H1 (cell line): Measurements from ENCODE around the gene CFAP206. TPM values are rescaled to one million over a fixed set of nuclear protein-coding genes. Genes with fewer than 3 reads are reported as not detected.

ENCODE experiments used
- CTCF ChIA-PET: fragments of 300-600 bp; sonication (Branson Sonifier 250); formaldehyde crosslinking; loops from one replicate; lab custom pipeline; 2021; ENCODE audit not compliant: partially characterized antibody; lab: Charles Lee
- POLR2A ChIA-PET: fragments of 300-600 bp; sonication (Branson Sonifier 250); formaldehyde crosslinking; loops from one replicate; lab custom pipeline; 2021; ENCODE audit warnings: inconsistent platforms; ENCODE audit not compliant: partially characterized antibody; lab: Charles Lee
- DNase-seq, 2 experiments: peaks; one replicate each; pipeline versions ENCODE4 v3.0.0 to v3.0.0-alpha.2; 2010 to 2022; ENCODE audit warnings: low spot score in 2 of 2, low read depth in 1 of 2, mixed read lengths in 1 of 2
- FAIRE-seq: peaks from 2 replicates; lab custom pipeline; 2011; peaks lifted over from hg19 to GRCh38; lab: Jason Lieb, UNC
- H2AFZ ChIP-seq: 2 replicates; pipeline ENCODE4 v1.8.1; 2012; ENCODE audit warnings: low read length, inconsistent platforms
- H2AK5ac ChIP-seq: 2 replicates; pipeline ENCODE4 v1.6.1; 2013; ENCODE audit warnings: low read depth, low read length
- H2BK120ac ChIP-seq: replicated peaks from 2 replicates; pipeline ENCODE3; 2013; ENCODE audit warnings: low read depth, low read length, inconsistent platforms
- H2BK12ac ChIP-seq: 2 replicates; pipeline ENCODE4 v1.6.1; 2013; ENCODE audit warnings: low read depth, low read length
- H2BK15ac ChIP-seq: 2 replicates; pipeline ENCODE4 v1.6.1; 2013; ENCODE audit warnings: low read length
- H2BK20ac ChIP-seq: 2 replicates; pipeline ENCODE4 v1.6.1; 2013; ENCODE audit warnings: low read length
- H2BK5ac ChIP-seq: 2 replicates; pipeline ENCODE4 v1.6.1; 2013; ENCODE audit warnings: low read depth, low read length
- H3K14ac ChIP-seq: 2 replicates; pipeline ENCODE4 v1.6.1; 2013; ENCODE audit warnings: inconsistent platforms; ENCODE audit not compliant: insufficient read length
- H3K18ac ChIP-seq: 2 replicates; pipeline ENCODE4 v1.6.1; 2013; ENCODE audit warnings: low read length; ENCODE audit errors: extremely low read depth
- H3K23ac ChIP-seq: 2 replicates; pipeline ENCODE4 v1.6.1; 2013; ENCODE audit warnings: inconsistent platforms; ENCODE audit not compliant: insufficient read length
- H3K23me2 ChIP-seq: 2 replicates; pipeline ENCODE4 v1.6.1; 2013; ENCODE audit warnings: low read depth, low read length
- H3K27ac ChIP-seq: 2 replicates; pipeline ENCODE4 v1.6.1; 2011; ENCODE audit warnings: low read depth, low read length, inconsistent platforms
- H3K27me3 ChIP-seq, 4 experiments: replicated peaks in 1 of 4; 1 replicate in 1 of 4; 2 replicates in 3 of 4; pipeline versions ENCODE4 v1.6.1 to v1.8.1; 2011 to 2013; ENCODE audit warnings: low read length in 3 of 4, mild to moderate bottlenecking in 3 of 4, inconsistent platforms in 2 of 4, mixed read lengths in 2 of 4, moderate library complexity in 1 of 4; ENCODE audit not compliant: control insufficient read depth in 3 of 4, insufficient read depth in 3 of 4; ENCODE audit errors: extremely low read depth in 1 of 4
- H3K36me3 ChIP-seq, 4 experiments: 2 replicates each; pipeline versions ENCODE4 v1.6.1 to v1.8.1; 2011 to 2013; ENCODE audit warnings: mild to moderate bottlenecking in 4 of 4, low read length in 3 of 4, moderate library complexity in 2 of 4, control low read depth in 1 of 4, inconsistent platforms in 1 of 4; ENCODE audit not compliant: insufficient read depth in 4 of 4, control insufficient read depth in 2 of 4
- H3K4ac ChIP-seq: replicated peaks from 2 replicates; pipeline ENCODE3; 2013; ENCODE audit warnings: low read length, low read depth, mixed read lengths, inconsistent platforms; ENCODE audit not compliant: insufficient read length
- H3K4me1 ChIP-seq, 4 experiments: replicated peaks in 1 of 4; 1 replicate in 1 of 4; 2 replicates in 3 of 4; pipeline versions ENCODE4 v1.6.1 to v1.8.1; 2011 to 2013; ENCODE audit warnings: low read length in 3 of 4, inconsistent platforms in 2 of 4, mixed read lengths in 1 of 4; ENCODE audit not compliant: insufficient read depth in 4 of 4, control insufficient read depth in 3 of 4
- H3K4me2 ChIP-seq, 2 experiments: 2 replicates each; pipeline versions ENCODE4 v1.6.1 to v1.8.1; 2011 to 2013; ENCODE audit warnings: low read depth in 2 of 2, low read length in 2 of 2, control low read depth in 1 of 2, inconsistent platforms in 1 of 2, mild to moderate bottlenecking in 1 of 2; ENCODE audit not compliant: insufficient read depth in 1 of 2
- H3K4me3 ChIP-seq, 4 experiments: fragments of 200-600, 300-600 bp in 1 of 4; sonication (generic), shearing (Covaris generic), sonication (Bioruptor Twin) in 1 of 4; 2 replicates each; pipeline versions ENCODE4 v1.5.1 to v1.8.1; 2011 to 2016; ENCODE audit warnings: low read length in 4 of 4, low read depth in 3 of 4, control low read depth in 2 of 4, inconsistent platforms in 2 of 4, mild to moderate bottlenecking in 2 of 4, mixed read lengths in 1 of 4, moderate library complexity in 1 of 4; ENCODE audit not compliant: insufficient read depth in 2 of 4; ENCODE audit errors: extremely low read depth in 1 of 4
- H3K56ac ChIP-seq: replicated peaks from 2 replicates; pipeline ENCODE3; 2013; ENCODE audit warnings: low read depth, mild to moderate bottlenecking, mixed read lengths, low read length, inconsistent platforms; ENCODE audit not compliant: insufficient read length
- H3K79me1 ChIP-seq: 2 replicates; pipeline ENCODE4 v1.6.1; 2013; ENCODE audit warnings: low read depth, low read length, control low read depth
- H3K79me2 ChIP-seq, 2 experiments: 2 replicates each; pipeline versions ENCODE4 v1.6.1 to v1.8.1; 2012 to 2013; ENCODE audit warnings: low read length in 2 of 2, mild to moderate bottlenecking in 2 of 2, inconsistent platforms in 1 of 2; ENCODE audit not compliant: insufficient read depth in 2 of 2, control insufficient read depth in 1 of 2
- H3K9ac ChIP-seq, 4 experiments: replicated peaks in 1 of 4; 1 replicate in 1 of 4; 2 replicates in 3 of 4; pipeline versions ENCODE4 v1.6.1 to v1.8.1; 2011 to 2013; ENCODE audit warnings: low read depth in 3 of 4, low read length in 3 of 4, control low read depth in 2 of 4, mild to moderate bottlenecking in 2 of 4, moderate library complexity in 2 of 4, inconsistent platforms in 1 of 4; ENCODE audit errors: extremely low read depth in 1 of 4
- H3K9me3 ChIP-seq, 2 experiments: 2 replicates each; pipeline versions ENCODE4 v1.6.1 to v1.8.1; 2012 to 2013; ENCODE audit warnings: mild to moderate bottlenecking in 2 of 2, moderate library complexity in 2 of 2, control low read depth in 1 of 2, inconsistent platforms in 1 of 2, low read depth in 1 of 2, low read length in 1 of 2, mixed read lengths in 1 of 2; ENCODE audit not compliant: insufficient read depth in 2 of 2
- H4K20me1 ChIP-seq, 2 experiments: replicated peaks in 1 of 2; 2 replicates each; pipeline versions ENCODE3 to v1.8.1; 2011 to 2013; ENCODE audit warnings: inconsistent platforms in 2 of 2, low read length in 2 of 2, mild to moderate bottlenecking in 1 of 2; ENCODE audit not compliant: insufficient read depth in 2 of 2, control insufficient read depth in 1 of 2
- H4K5ac ChIP-seq: 2 replicates; pipeline ENCODE4 v1.6.1; 2013; ENCODE audit warnings: low read length, low read depth, mixed read lengths, inconsistent platforms; ENCODE audit not compliant: insufficient read length
- H4K8ac ChIP-seq: 2 replicates; pipeline ENCODE4 v1.8.0; 2013; ENCODE audit warnings: mild to moderate bottlenecking, moderate library complexity, low read length, inconsistent platforms; ENCODE audit not compliant: insufficient read depth; ENCODE audit errors: extremely low read depth
- H4K91ac ChIP-seq: replicated peaks from 2 replicates; pipeline ENCODE3; 2013; ENCODE audit warnings: low read length, mixed read lengths, inconsistent platforms; ENCODE audit not compliant: insufficient read length
- JUND ChIP-seq: IDR thresholded peaks from 2 replicates; pipeline ENCODE4 v1.6.1; 2011; ENCODE audit warnings: mild to moderate bottlenecking, improper control_type of control experiment, low read length
- POLR2A ChIP-seq, 2 experiments: IDR thresholded peaks; 1 replicate in 1 of 2; 2 replicates in 1 of 2; pipeline ENCODE4 v1.6.1; 2011; ENCODE audit warnings: low read depth in 2 of 2, low read length in 2 of 2, mild to moderate bottlenecking in 2 of 2; ENCODE audit errors: control extremely low read depth in 1 of 2
- POU5F1 ChIP-seq: IDR thresholded peaks from 2 replicates; pipeline ENCODE4 v1.6.1; 2011; ENCODE audit warnings: low read depth, mild to moderate bottlenecking, low read length, moderate library complexity
- SP1 ChIP-seq: IDR thresholded peaks from 2 replicates; pipeline ENCODE4 v1.6.1; 2011; ENCODE audit warnings: low read depth, low read length
- WGBS, 2 experiments: shearing (Covaris generic) in 1 of 2; methylation state at CpG; one replicate each; pipeline versions ENCODE4 v1.1.6 to v1.1.7; 2013 to 2015; ENCODE audit warnings: low lambda C conversion rate in 2 of 2, mixed read lengths in 2 of 2, inconsistent platforms in 1 of 2, low coverage in 1 of 2, missing lambda C conversion rate in 1 of 2; ENCODE audit not compliant: insufficient replicate concordance in 2 of 2, insufficient coverage in 1 of 2, insufficient read length in 1 of 2; ENCODE audit errors: extremely low coverage in 1 of 2, missing lambda C conversion rate in 1 of 2; 5-methylcytosine and 5-hydroxymethylcytosine counted together
- polyA plus RNA-seq, 7 experiments: library from polyadenylated mRNA; depleted of rRNA in 3 of 7; stranded (reverse) in 5 of 7; unstranded in 2 of 7; fragments of >200 nt in 5 of 7; fragments of 200-250 nt in 2 of 7; gene quantifications; 1 replicate in 5 of 7; 2 replicates in 1 of 7; 4 replicates in 1 of 7; pipeline versions ENCODE4 v1.2.1 to v1.2.3, GENCODE V29; 2011 to 2013; ENCODE audit warnings: missing spikeins in 2 of 7, mixed read lengths in 2 of 7
- total RNA-seq: library from RNA; stranded (reverse); fragmentation: NEBNext Ultra II Directional; extraction: Animal tissue kit (Norgen Biotek cat#: 25700); gene quantifications from 2 replicates; pipeline ENCODE4 v1.2.1, GENCODE V29; 2021

Gene CFAP206
- total and polyA plus RNA-seq, 2 of the 8 experiments (the other 6 are each of a cell fraction or from before 2014, with no cell fraction given) = not detected

DNA sequence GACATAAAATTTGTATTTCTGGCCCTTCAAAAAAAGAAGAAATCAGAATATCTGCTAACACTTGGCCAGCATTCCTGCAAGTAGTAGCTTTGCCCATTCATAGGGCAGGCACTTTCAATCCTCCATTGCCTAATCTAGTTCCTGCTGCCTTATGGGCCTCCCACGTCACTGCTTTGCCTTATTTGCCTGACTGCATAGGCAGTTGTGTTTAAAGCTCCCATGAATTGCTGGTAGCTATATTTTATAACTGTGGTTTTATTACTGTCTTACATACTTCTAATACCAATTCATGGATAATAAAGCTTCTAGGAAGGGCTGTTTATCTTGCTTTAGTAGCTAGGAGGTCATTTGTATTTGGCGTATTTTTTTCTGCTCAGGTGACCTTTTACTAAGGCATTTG is 57.3 kb downstream of the CFAP206 start:
- Histone ChIP-seq H3K4me1 (no peaks in the 10 kb centered on the region), H3K23me2 (no peaks in the 10 kb centered on the region; the same call in 1 of the 2 replicates), H3K36me3 (no peaks in the 10 kb centered on the region), H2BK15ac (no peak overlapping the region), H2AK5ac (no peak overlapping the region), H3K9ac (no peak overlapping the region), H3K56ac (no peak overlapping the region), H2AFZ (no peak overlapping the region), H4K20me1 (no peaks in the 10 kb centered on the region), H3K4ac (no peak overlapping the region), H3K27me3 (no peaks in the 10 kb centered on the region)
- CTCF ChIA-PET = interaction anchor here (0.5 to 1.1 kb wide), 3 partner anchors 86 to 400 kb away, joined by 3 read pairs; no protein-coding TSS in a partner anchor
- TF ChIP-seq POU5F1 (no peak), POLR2A (IDR thresholded peaks at IDR 0.05; ENCODE audit: control extremely low read depth in 1 of 2, low read depth in 2 of 2, low read length in 2 of 2) (no peak), JUND (no peak), SP1 (no peak)
- TF ChIP-seq, all 59 proteins: peak for 0
- H4K8ac ChIP-seq = no peak overlapping the region
- no peak overlapping the region for H3K4me3 ChIP-seq
- H3K4me2 ChIP-seq = no peak overlapping the region
- H3K23ac ChIP-seq = no peak overlapping the region
- FAIRE-seq (no peak), DNase-seq (no peak)
- no peak overlapping the region for H2BK5ac ChIP-seq
- H2BK20ac ChIP-seq = no peak overlapping the region
- H3K9me3 ChIP-seq = no peaks in the 10 kb centered on the region
- POLR2A ChIA-PET = no interaction called here
- no peak overlapping the region for H4K5ac ChIP-seq
- H2BK12ac ChIP-seq = no peak overlapping the region
- no peak overlapping the region for H3K14ac ChIP-seq
- no peaks in the 10 kb centered on the region for H3K79me2 ChIP-seq
- H3K18ac ChIP-seq = no peak overlapping the region
- no peaks in the 10 kb centered on the region for H3K79me1 ChIP-seq
- WGBS, 2 experiments = 86% methylated on average over 2 of the region's 2 CpGs; no CpG with 5 or more reads in 1 of the 2 experiments
- H3K27ac ChIP-seq = no peak overlapping the region
- H2BK120ac ChIP-seq = no peak overlapping the region
- no peak overlapping the region for H4K91ac ChIP-seq
